Coronary artery (tissue), 2 donors: ENCODE results near the gene NAA20.
A peak's percentile ranks its signal among the peaks of the same experiment; 100 is the strongest.

ENCODE experiments used
- DNase-seq: peaks from one replicate; pipeline ENCODE4 v3.0.0-alpha.2; 2017; ENCODE audit warnings: low spot score
- H3K27ac ChIP-seq, 2 donors: fragments of 200-600 bp; sonication (generic); one replicate each; pipeline ENCODE4 v1.5.1; 2016 to 2019
- H3K4me3 ChIP-seq: fragments of 200-600 bp; sonication (generic); 2 replicates; pipeline ENCODE4 v1.5.1; 2016; ENCODE audit warnings: mild to moderate bottlenecking, moderate library complexity
- CTCF ChIP-seq: fragments of 200-600 bp; sonication (generic); IDR thresholded peaks from one replicate; pipeline ENCODE4 v1.5.1; 2019; ENCODE audit warnings: antibody characterized with exemption

The NAA20 gene

DNA sequence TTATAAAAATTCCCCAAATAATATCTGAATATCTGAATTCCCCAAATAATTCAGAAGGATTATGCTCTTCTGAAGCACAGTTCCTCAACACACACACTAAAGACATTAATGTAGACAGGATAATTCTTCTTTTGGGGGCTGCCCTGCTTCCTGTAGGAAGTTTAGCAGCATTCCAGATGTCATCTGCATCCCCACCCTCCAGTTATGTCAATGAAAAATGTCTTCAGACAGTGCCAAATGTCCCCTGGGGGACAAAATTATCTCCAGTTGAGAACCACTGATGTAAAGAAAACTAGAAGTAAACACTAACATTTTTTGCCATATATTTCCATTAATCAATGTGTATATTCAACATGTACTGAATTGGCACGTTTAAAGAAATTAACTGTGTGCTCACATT lies 25.9 kb upstream of the NAA20 start:
- DNase-seq: no peak
- TF ChIP-seq CTCF: no peak
- Histone ChIP-seq H3K4me3 (no peak overlapping the region), H3K27ac (no peak overlapping the region)

DNA sequence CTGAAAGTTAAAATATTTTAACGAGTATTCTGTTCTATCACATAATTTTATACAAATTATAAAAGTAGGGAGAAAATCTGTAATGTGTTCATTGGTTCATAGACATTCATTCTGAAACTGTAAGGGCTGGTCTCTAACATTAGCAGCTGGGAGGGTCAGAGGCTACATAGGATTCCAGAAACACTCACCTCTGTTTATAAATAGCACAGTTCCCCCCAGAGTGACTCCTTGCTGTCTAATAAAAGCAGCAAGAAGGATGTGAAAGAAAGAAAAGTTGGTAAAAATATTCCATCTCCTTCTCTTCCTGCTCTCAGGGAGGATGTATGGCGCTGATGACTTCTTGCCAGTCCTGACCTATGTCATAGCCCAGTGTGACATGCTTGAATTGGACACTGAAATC lies 25.3 kb upstream of the NAA20 start:
- TF ChIP-seq CTCF: no peak
- Histone ChIP-seq H3K27ac (no peak overlapping the region), H3K4me3 (no peak overlapping the region)
- DNase-seq: no peak

- Histone ChIP-seq H3K27ac (peak overlapping the region; percentile 67 to 90), H3K4me3 (peak overlapping the region; percentile 58)
- no peak for DNase-seq
- no peak for TF ChIP-seq CTCF
Measured at GRCh38 chr20:19992996-19993908, 23.9 kb upstream of the NAA20 start.

DNA sequence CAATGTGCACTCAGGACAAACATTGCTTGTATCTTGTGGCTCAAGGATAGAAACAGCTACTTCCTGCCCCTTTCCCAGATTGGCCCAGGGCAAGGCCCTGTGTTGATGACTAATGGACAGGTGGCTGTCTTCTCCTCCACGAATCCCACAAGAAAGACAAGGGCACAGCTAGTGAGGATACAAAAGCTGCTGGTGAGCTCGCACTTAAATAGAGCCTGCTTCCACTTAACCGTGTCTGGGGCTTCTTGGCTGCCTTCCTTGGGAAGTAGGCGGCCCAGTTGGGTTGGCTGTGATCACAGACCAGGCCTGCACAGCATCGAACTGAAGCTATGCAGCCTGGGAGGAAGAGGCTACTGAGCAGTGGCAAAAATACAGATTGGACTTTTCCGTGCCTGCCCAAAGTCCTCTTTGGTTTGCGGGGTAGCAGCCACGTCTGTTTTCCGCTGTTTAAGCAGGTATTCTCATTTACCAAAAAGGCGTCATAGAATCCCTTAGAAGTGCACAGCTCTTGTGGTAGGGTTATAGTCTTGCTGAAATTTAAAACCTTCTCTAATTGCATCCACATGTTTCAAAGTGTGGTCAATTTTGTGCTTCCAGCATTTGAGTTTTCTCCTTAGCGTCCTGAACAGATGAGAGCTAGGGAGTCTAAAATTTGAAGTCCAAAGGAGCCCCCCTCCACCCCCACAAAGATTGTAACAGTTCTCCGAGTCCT lies 23.0 kb upstream of the NAA20 start:
- no peak for DNase-seq
- H3K27ac ChIP-seq: peak overlapping the region; percentile 67 to 90
- no peak for TF ChIP-seq CTCF
- peak overlapping the region; percentile 58 for H3K4me3 ChIP-seq

DNA sequence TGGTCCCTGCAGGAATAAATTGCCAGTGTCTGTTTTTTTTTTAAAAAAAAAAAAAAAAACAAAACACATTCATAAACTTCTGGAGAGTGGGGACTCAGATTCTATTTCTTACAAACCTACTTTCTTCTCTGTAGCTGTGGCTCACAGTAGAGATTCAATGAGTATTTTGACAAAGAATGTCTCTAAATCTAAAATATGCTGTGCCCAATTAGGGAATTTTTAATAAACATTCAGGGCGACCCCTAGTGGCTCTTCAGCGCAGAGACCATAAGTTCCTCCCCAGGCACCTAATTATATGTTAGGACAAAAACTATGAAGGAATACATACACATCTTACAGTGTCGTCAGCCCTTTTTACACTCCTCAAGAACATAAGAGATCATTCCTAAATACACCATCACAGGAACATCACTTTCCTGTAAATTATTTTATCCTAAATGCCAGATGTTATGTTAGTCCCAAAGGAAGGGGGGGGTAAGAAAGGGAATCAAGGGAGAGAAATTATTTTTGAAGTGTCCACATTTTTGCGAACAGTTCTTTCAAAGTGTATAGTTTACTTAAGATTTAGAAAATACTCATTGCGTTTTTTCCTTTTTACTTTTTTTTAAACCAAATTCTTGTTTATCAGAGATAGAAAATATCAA lies 21.8 kb upstream of the NAA20 start:
- no peak for DNase-seq
- TF ChIP-seq CTCF: no peak
- Histone ChIP-seq H3K4me3 (no peak overlapping the region), H3K27ac (no peak overlapping the region)

GRCh38 chr20:19996222-19996621 lies 20.9 kb upstream of the NAA20 start:
- H3K4me3 ChIP-seq: no peak overlapping the region
- no peak for TF ChIP-seq CTCF
- DNase-seq: no peak
- peak overlapping the region in 1 of 2 donors; percentile 74 for H3K27ac ChIP-seq
